HG03064 (cell line): Measurements from ENCODE around the gene OR5B3.
"Not testable (repeated sequence)": the region's sequence is repeated elsewhere in the genome, so short reads cannot be mapped to it uniquely, and the experiment has no call there.

Experiments used
- ATAC-seq: cut with Tn5 transposase; IDR thresholded peaks from one replicate; pipeline ENCODE4 v1.9.1; 2021; ENCODE audit warnings: low read depth; ENCODE audit not compliant: unreplicated experiment

OR5B3 gene

DNA sequence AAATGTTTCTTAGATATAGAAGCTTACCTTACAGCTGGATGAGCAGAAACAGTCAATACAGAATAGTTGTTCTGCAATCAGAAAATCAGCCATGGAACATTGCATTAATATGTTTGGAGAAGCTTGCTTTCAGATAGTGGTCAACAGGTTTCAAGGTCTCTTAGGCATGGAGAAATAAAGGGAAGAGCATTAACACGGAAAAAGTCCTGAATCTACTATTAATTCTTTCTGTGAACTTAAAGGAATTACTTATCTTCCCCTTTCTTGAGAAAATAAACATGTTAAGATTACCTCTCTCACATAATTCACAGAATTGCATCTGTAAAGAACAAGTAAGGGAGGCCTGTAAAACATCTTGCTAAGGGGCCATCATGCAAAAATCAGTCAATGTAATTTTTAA is at the start of gene OR5B3:
Gene OR5B3, minus strand, starts transcription at position 101 of the 400 bp plus-strand sequence. CDS start 3,465 bp downstream, outside the sequence.
- no peak for ATAC-seq

- no peak for ATAC-seq
Measured at GRCh38 chr11:58451585-58451984, 44.9 kb upstream of the OR5B3 start.

- no peak for ATAC-seq
Measured at GRCh38 chr11:58446294-58446693, 39.6 kb upstream of the OR5B3 start.

GRCh38 chr11:58444300-58444699 is 37.6 kb upstream of the OR5B3 start:
- ATAC-seq: no peak

DNA sequence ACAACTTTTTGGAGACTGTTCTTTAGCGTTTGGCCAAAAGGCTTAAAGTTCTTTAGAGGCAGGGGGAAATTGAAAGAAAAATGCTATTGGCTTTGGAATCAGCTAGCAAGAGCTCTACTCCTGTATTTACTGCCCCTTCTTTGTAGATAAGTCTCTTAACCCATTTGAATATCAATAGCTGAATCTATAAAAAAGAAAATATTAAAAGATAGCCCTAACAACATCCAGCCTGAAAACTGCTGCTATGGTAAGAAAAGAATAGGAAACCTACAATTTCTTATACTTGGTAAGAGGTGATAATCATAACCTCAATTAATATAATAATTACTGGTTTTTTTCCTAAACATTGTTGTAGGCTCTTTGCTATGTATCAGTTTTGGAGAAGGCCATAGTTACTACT is 35.5 kb upstream of the OR5B3 start, which contains the start of gene OR5B12:
Gene OR5B12, minus strand, starts transcription at position 101 of the 400 bp plus-strand sequence. CDS start 2,085 bp downstream, outside the sequence.
- no peak for ATAC-seq

- no peak for ATAC-seq
Measured at GRCh38 chr11:58438486-58438885, 31.8 kb upstream of the OR5B3 start.

DNA sequence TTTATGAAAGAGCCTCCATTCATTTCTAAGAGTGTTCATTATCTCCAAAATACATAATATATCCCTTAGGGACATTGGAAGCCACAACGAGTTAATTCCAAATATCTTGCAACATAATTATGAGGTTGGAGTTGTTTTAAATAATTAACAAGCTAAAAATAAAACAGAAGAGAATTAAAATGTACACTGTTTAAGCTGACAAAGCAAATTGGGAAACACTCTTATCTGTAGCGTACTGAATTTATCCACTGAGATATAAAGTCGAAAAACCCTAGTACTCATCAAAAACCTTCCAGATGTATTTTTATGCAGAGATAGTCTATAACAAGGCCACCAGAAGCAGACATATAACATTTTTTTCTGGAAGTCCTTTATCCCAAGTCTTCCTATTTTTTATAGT is 27.5 kb upstream of the OR5B3 start:
- ATAC-seq: no peak

GRCh38 chr11:58433638-58434203 is 27.0 kb upstream of the OR5B3 start:
- no peak for ATAC-seq

GRCh38 chr11:58429273-58429672 is 22.6 kb upstream of the OR5B3 start:
- ATAC-seq: no peak

DNA sequence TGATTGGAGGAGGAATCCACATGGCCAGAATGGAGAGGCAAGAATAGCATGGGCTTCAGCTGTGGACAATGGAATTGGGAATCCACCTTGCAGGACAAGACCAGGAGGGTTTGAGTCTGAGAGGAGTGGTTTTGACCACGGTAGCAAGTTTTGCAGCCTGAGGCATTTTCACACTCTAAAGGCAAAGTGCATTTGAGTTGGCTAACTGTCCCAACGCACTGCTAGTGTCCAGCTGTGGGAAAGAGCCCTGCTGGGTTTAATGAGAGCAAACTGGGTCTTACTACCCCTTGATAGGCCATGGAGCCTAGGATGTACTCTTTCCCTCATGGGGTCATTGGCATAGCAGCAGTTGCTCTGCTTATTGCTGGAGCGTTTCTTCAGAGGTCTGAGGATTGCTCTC is 21.3 kb upstream of the OR5B3 start, which contains the start of gene OR5B2:
Gene OR5B2, minus strand, starts transcription at position 101 of the 400 bp plus-strand sequence. CDS start 4,860 bp downstream, outside the sequence.
- no peak for ATAC-seq

DNA sequence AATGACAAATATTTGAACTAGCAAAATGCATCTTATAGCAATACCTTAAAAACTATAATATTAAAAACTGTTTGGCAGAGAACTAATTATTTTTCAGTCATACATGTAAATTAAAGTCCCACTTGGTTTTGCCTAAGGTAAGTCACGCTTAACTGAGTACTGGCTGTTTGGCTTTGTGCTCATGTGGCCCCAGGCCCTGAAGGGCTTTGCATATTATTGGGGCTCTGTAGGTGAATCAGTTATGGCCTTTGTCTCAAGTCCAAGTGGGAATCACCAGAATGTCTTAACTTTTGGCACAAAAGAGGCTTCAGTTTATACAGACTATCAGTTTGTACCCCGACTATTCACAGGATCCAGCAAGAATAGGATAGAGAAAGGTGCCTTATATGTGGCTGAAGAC is 7.1 kb downstream of the OR5B3 start:
- not testable (repeated sequence) for ATAC-seq

DNA sequence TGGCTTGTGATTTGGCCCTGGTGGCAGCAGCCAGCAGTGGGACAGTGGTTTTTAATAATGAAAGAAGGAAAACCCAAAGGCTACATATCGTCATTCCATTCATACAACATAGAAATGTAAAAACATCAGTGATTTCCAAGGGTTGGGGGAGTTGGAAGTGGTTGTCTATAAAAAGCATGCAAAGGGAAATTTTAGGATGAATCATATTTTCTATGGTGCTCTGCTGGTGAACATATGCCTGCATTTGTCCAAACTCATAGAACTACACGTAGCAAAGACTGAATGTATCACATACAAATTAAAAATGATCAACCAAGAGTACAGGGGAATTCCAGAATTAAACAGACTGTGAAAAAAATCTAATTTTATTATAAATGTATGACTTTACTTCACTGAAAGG is 11.1 kb downstream of the OR5B3 start:
- ATAC-seq: no peak

GRCh38 chr11:58394195-58394594 is 12.5 kb downstream of the OR5B3 start:
- ATAC-seq: no peak

- no peak for ATAC-seq
Measured at GRCh38 chr11:58392746-58393145, 13.9 kb downstream of the OR5B3 start.

DNA sequence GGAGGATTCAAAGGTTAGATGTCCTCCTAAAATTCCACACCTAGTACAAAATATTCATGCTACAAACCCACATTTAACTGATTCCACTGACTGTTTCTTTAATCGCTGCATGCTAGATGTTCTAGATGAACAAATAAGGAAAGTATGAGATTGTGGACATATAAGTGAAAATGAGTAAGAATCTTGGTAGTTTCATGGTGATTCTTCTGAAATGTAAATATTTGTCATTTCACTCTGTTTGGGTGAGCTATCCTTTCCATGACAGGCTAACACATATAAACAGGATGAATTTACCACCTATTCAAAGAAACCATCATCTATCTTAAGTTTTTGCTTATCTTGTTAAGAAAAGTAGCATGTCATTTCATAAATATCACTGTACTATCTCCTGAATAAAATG is 14.8 kb downstream of the OR5B3 start:
- no peak for ATAC-seq

GRCh38 chr11:58390551-58391063 is 16.1 kb downstream of the OR5B3 start:
- ATAC-seq: no peak

GRCh38 chr11:58358969-58359368 is 47.7 kb downstream of the OR5B3 start, which contains the start of gene OR5B17:
TSS of gene OR5B17 (minus strand) at chr11:58359069. CDS start at chr11:58359069, 0 bp downstream.
- ATAC-seq: no peak

GRCh38 chr11:58354727-58355126 is 51.9 kb downstream of the OR5B3 start:
- ATAC-seq: no peak
